Vagina (tissue), 2 donors: ENCODE measurements around the gene ANK2.

Experiments
- POLR2AphosphoS5 ChIP-seq, 2 donors: sonication (generic); formaldehyde crosslinking; IDR thresholded peaks; one replicate each; pipeline ENCODE4 v1.9.0; 2017; ENCODE audit warnings: antibody characterized with exemption in 2 of 2, mild to moderate bottlenecking in 2 of 2, low read depth in 1 of 2; ENCODE audit not compliant: insufficient read depth in 1 of 2
- TF ChIP-seq, protein P1 (sequence below), 3 experiments: fragments of 450-650 bp in 2 of 3; fragments of 200-600 bp in 1 of 3; sonication (generic) in 1 of 3; IDR thresholded peaks; one replicate each; pipeline ENCODE4 v1.5.1; 2017 to 2019; ENCODE audit warnings: antibody characterized with exemption in 3 of 3, mild to moderate bottlenecking in 2 of 3, moderate library complexity in 2 of 3

DNA sequence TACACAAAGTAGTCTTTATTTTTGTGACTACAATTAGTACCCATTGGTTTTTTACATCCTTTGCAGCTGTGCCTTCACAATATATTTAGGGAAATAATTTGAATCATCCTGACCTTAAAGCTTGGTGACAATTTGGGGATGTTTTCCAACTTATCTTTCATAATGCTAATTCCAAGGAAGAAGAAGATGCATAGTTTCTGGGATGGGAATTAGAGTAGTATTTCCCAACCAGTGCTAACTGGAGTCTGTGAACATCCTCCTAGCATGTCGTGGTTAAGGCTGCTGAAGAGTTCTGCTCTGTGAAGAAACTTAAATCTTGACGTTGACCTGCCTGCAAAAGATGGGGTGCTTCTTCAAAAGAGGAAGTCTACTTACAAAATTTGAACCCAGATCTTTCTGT lies 173.5 kb downstream of the ANK2 start:
- no peak for TF ChIP-seq POLR2AphosphoS5 (IDR thresholded peaks at IDR 0.05; ENCODE audit: insufficient read depth in 1 of 2, low read depth in 1 of 2)
- TF ChIP-seq, protein P1, sequence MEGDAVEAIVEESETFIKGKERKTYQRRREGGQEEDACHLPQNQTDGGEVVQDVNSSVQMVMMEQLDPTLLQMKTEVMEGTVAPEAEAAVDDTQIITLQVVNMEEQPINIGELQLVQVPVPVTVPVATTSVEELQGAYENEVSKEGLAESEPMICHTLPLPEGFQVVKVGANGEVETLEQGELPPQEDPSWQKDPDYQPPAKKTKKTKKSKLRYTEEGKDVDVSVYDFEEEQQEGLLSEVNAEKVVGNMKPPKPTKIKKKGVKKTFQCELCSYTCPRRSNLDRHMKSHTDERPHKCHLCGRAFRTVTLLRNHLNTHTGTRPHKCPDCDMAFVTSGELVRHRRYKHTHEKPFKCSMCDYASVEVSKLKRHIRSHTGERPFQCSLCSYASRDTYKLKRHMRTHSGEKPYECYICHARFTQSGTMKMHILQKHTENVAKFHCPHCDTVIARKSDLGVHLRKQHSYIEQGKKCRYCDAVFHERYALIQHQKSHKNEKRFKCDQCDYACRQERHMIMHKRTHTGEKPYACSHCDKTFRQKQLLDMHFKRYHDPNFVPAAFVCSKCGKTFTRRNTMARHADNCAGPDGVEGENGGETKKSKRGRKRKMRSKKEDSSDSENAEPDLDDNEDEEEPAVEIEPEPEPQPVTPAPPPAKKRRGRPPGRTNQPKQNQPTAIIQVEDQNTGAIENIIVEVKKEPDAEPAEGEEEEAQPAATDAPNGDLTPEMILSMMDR (IDR thresholded peaks at IDR 0.05): no peak
